Hepatocyte (in vitro differentiated cells): ENCODE results near the gene CALHM5. TPM values are rescaled to one million over a fixed set of nuclear protein-coding genes. Genes with fewer than 3 reads are reported as not detected.

ENCODE experiments used
- DNase-seq: peaks from one replicate; pipeline ENCODE4 v3.0.0-alpha.2; 2016; ENCODE audit warnings: low spot score
- H2AFZ ChIP-seq: fragments of 200-600 bp; sonication (generic); 2 replicates; pipeline ENCODE4 v1.6.0; 2016; ENCODE audit warnings: antibody characterized with exemption, mild to moderate bottlenecking
- H3K27ac ChIP-seq: fragments of 200-600 bp; sonication (generic); 2 replicates; pipeline ENCODE4 v1.5.1; 2016; ENCODE audit warnings: mild to moderate bottlenecking
- H3K27me3 ChIP-seq: fragments of 200-600 bp; sonication (generic); 2 replicates; pipeline ENCODE4 v1.6.1; 2016
- H3K36me3 ChIP-seq: fragments of 200-600 bp; sonication (generic); replicated peaks from 2 replicates; pipeline ENCODE4 v1.5.1; 2016; ENCODE audit warnings: low read depth; ENCODE audit not compliant: insufficient read depth
- H3K4me1 ChIP-seq: fragments of 200-600 bp; sonication (generic); 2 replicates; pipeline ENCODE4 v1.5.1; 2016; ENCODE audit warnings: mild to moderate bottlenecking, moderate library complexity; ENCODE audit not compliant: insufficient read depth
- H3K4me2 ChIP-seq: fragments of 200-600 bp; sonication (generic); 2 replicates; pipeline ENCODE4 v1.6.0; 2016
- H3K4me3 ChIP-seq: fragments of 200-600 bp; sonication (generic); 2 replicates; pipeline ENCODE4 v1.5.1; 2016; ENCODE audit warnings: mild to moderate bottlenecking
- H3K79me2 ChIP-seq: fragments of 200-600 bp; sonication (generic); 2 replicates; pipeline ENCODE4 v1.6.0; 2017; ENCODE audit warnings: mild to moderate bottlenecking
- H3K9me2 ChIP-seq: fragments of 200-600 bp; sonication (generic); replicated peaks from 2 replicates; pipeline ENCODE4 v1.6.0; 2017; ENCODE audit warnings: mild to moderate bottlenecking; ENCODE audit not compliant: insufficient read depth
- H3K9me3 ChIP-seq: fragments of 200-600 bp; sonication (generic); 2 replicates; pipeline ENCODE4 v1.5.1; 2016; ENCODE audit warnings: low read depth, mild to moderate bottlenecking
- H4K20me1 ChIP-seq: fragments of 200-600 bp; sonication (generic); 2 replicates; pipeline ENCODE4 v1.6.0; 2016; ENCODE audit warnings: mild to moderate bottlenecking; ENCODE audit not compliant: insufficient read depth, poor library complexity, severe bottlenecking
- EZH2 ChIP-seq: fragments of 200-600 bp; sonication (generic); IDR thresholded peaks from 2 replicates; pipeline ENCODE4 v1.6.1; 2016; ENCODE audit warnings: antibody characterized with exemption, mild to moderate bottlenecking, borderline replicate concordance
- EZH2phosphoT487 ChIP-seq: fragments of 200-600 bp; sonication (generic); IDR thresholded peaks from one replicate; pipeline ENCODE4 v1.6.1; 2018; ENCODE audit warnings: antibody characterized with exemption, mild to moderate bottlenecking, low read depth, moderate library complexity; ENCODE audit not compliant: unreplicated experiment, severe bottlenecking
- WGBS: methylation state at CpG from one replicate; pipeline ENCODE4 v1.1.6; 2016; ENCODE audit warnings: low lambda C conversion rate; ENCODE audit errors: missing lambda C conversion rate; 5-methylcytosine and 5-hydroxymethylcytosine counted together
- polyA plus RNA-seq: library from polyadenylated mRNA; unstranded; fragments of >200 nt; fragmentation: Nextera tagmentation; extraction: Ambion mirVana; gene quantifications from 2 replicates; pipeline ENCODE4 v1.2.1, GENCODE V29; 2016
- total RNA-seq: library from RNA; depleted of rRNA; stranded (reverse); fragments of >200 nt; gene quantifications from 2 replicates; pipeline ENCODE4 v1.2.3, GENCODE V29; 2014
- TF ChIP-seq, protein P1 (sequence below): fragments of 200-600 bp; sonication (generic); IDR thresholded peaks from 2 replicates; pipeline ENCODE4 v1.5.1; 2016; ENCODE audit warnings: antibody characterized with exemption, mild to moderate bottlenecking; ENCODE audit not compliant: poor library complexity

CALHM5 gene
- total and polyA plus RNA-seq, 2 experiments from 2014 or later = 0.46 to 1.7 TPM

DNA sequence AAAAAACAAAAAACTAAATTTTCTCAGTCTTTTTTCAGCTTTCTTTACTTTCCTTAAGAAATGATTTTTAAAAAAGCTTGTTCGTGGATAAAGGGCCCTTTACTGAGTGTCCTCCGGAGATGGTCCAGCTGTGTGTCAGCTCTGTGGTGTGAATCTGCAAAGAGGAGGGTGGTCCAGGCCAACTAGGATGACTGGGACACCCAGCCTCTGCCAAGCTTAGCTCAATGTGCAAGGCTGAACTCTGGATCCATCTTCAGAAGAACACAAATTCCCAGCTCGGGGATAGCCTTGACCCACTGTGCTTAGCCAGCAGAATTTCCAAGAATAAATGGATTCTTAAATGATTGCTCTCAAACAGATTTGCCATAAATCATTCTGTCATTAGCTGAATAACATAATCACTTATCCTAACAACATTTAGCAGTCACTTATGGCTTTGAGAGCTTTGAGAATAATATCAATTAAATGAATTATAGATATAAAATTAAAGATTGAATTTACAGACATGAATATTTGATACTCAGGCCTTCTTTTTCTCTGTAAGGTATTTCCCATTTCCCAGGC, 14.2 kb upstream of the CALHM5 start:
- no peak overlapping the region for H3K4me2 ChIP-seq
- no peak for DNase-seq
- no peaks in the 10 kb centered on the region for H3K9me2 ChIP-seq
- H3K27me3 ChIP-seq = no peaks in the 10 kb centered on the region
- H3K4me3 ChIP-seq = no peak overlapping the region
- H3K79me2 ChIP-seq = no peaks in the 10 kb centered on the region
- no peak overlapping the region for H3K27ac ChIP-seq
- H3K36me3 ChIP-seq = no peaks in the 10 kb centered on the region
- WGBS = 78% methylated on average over 3 of the region's 3 CpGs
- H3K9me3 ChIP-seq = no peaks in the 10 kb centered on the region
- H3K4me1 ChIP-seq = no peaks in the 10 kb centered on the region
- no peak overlapping the region for H2AFZ ChIP-seq
- H4K20me1 ChIP-seq = no peaks in the 10 kb centered on the region
- TF ChIP-seq EZH2 (no peak), EZH2phosphoT487 (no peak)
- TF ChIP-seq, protein P1, sequence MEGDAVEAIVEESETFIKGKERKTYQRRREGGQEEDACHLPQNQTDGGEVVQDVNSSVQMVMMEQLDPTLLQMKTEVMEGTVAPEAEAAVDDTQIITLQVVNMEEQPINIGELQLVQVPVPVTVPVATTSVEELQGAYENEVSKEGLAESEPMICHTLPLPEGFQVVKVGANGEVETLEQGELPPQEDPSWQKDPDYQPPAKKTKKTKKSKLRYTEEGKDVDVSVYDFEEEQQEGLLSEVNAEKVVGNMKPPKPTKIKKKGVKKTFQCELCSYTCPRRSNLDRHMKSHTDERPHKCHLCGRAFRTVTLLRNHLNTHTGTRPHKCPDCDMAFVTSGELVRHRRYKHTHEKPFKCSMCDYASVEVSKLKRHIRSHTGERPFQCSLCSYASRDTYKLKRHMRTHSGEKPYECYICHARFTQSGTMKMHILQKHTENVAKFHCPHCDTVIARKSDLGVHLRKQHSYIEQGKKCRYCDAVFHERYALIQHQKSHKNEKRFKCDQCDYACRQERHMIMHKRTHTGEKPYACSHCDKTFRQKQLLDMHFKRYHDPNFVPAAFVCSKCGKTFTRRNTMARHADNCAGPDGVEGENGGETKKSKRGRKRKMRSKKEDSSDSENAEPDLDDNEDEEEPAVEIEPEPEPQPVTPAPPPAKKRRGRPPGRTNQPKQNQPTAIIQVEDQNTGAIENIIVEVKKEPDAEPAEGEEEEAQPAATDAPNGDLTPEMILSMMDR = no peak

DNA sequence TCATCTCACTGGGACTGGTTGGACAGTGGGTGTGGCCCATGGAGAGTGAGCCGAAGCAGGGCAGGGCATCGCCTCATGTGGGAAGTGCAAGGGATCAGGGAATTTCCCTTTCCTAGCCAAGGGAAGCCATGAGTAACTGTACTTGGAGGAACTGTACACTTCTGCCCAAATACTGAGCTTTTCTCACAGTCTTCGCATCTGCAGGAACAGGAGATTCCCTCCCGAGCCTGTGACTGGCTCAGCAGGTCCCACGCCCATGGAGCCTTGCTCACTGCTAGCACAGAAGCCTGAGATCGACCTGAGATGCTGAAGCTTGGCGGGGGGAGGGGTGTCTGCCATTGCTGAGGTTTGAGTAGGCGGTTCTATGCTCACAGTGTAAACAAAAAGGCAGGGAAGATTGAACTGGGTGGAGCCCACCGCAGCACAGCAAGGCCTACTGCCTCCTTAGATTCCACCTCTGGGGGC, 10.4 kb upstream of the CALHM5 start:
- no peaks in the 10 kb centered on the region for H3K4me1 ChIP-seq
- no peaks in the 10 kb centered on the region for H3K79me2 ChIP-seq
- H3K4me2 ChIP-seq = no peak overlapping the region
- H3K27me3 ChIP-seq = no peaks in the 10 kb centered on the region
- H3K4me3 ChIP-seq = no peak overlapping the region
- no peaks in the 10 kb centered on the region for H3K9me3 ChIP-seq
- no peak overlapping the region for H2AFZ ChIP-seq
- WGBS = 73% methylated on average over 9 of the region's 9 CpGs
- H3K9me2 ChIP-seq = no peaks in the 10 kb centered on the region
- no peaks in the 10 kb centered on the region for H3K36me3 ChIP-seq
- no peaks in the 10 kb centered on the region for H4K20me1 ChIP-seq
- peak; percentile 37 for DNase-seq
- H3K27ac ChIP-seq = no peak overlapping the region
- TF ChIP-seq, protein P1 = no peak
- TF ChIP-seq EZH2phosphoT487 (no peak), EZH2 (no peak)

DNA sequence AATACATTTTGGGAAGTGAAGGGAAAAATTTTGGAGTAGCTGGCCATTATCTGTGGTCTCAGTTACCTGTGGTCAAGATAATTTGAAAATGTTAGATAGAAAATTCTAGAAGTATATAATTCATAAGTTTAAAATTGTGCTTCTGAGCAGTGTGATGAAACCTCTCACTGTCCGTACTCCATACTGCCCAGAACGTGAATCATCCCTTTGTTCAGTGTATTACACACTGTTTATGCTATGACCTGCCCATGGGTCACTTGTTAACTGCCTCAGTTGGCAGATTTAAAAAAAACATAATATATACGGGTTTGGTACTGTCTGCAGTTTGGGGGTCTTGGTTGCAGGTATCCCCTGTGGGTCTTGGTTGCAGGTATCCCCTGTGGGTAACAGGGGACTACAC, 4.1 kb upstream of the CALHM5 start:
- H3K27ac ChIP-seq = no peak overlapping the region
- no peaks in the 10 kb centered on the region for H3K36me3 ChIP-seq
- no peak overlapping the region for H3K4me3 ChIP-seq
- H3K4me2 ChIP-seq = no peak overlapping the region
- no peaks in the 10 kb centered on the region for H3K9me2 ChIP-seq
- no peak for DNase-seq
- no peaks in the 10 kb centered on the region for H4K20me1 ChIP-seq
- H2AFZ ChIP-seq = no peak overlapping the region
- no peaks in the 10 kb centered on the region for H3K4me1 ChIP-seq
- H3K27me3 ChIP-seq = no peaks in the 10 kb centered on the region
- no peaks in the 10 kb centered on the region for H3K79me2 ChIP-seq
- H3K9me3 ChIP-seq = no peaks in the 10 kb centered on the region
- no peak for TF ChIP-seq EZH2
- no peak for TF ChIP-seq EZH2phosphoT487
- TF ChIP-seq, protein P1 = no peak
- WGBS = 91% methylated on average over 3 of the region's 3 CpGs
